Right renal cortex interstitium (tissue), 3 donors: Measurements from ENCODE around the gene AGAP1. TPM values are rescaled to one million over a fixed set of nuclear protein-coding genes. Genes with fewer than 3 reads are reported as not detected.

Source experiments
- DNase-seq, 3 donors: peaks; one replicate each; pipeline ENCODE4 v3.0.0-alpha.2; 2013; ENCODE audit warnings: low read depth in 3 of 3, low spot score in 2 of 3
- polyA plus RNA-seq, 3 donors: library from polyadenylated mRNA; unstranded; fragments of 120-200 nt; gene quantifications; one replicate each; pipeline ENCODE4 v1.2.1, GENCODE V29; 2013; ENCODE audit not compliant: insufficient read length in 3 of 3

The AGAP1 gene
- polyA plus RNA-seq, 3 donors, result 18.0 to 22.6 (median 21.2) TPM

DNA sequence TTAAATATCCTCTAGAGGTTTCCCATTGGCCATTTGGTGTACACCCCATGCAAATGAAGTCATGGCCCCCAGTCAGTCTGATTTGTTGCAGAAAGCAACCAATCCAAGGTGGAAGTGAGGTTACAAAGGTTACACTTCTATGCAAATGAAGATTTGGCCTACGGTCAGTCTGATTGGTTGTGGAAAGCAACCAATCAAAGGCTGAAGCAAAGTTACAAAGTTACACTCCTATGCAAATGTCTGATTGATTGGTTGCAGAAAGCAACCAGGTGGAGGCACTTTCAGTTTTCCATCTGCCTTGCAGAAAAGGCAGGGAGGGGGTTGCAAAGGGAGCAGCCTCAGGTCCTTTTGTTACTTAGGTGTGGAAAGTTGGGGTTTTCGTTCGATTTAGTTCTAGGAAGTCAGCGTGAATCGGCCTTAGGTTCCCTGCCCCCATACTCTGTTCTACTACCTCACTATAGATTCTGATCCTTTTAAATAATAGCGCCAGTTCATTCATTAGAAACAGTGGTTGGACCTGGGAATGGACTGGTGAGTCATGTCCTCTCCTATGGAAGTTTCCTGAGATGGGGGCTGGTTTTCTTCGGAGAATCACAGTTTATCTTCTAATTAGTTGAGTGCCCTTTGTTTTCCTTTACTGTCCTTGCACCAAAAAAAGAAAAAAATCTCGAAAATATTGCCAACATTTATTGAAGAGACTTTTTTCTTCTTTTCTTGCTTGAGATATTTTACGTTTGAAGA is 279.5 kb downstream of the AGAP1 start:
- no peak for DNase-seq

DNA sequence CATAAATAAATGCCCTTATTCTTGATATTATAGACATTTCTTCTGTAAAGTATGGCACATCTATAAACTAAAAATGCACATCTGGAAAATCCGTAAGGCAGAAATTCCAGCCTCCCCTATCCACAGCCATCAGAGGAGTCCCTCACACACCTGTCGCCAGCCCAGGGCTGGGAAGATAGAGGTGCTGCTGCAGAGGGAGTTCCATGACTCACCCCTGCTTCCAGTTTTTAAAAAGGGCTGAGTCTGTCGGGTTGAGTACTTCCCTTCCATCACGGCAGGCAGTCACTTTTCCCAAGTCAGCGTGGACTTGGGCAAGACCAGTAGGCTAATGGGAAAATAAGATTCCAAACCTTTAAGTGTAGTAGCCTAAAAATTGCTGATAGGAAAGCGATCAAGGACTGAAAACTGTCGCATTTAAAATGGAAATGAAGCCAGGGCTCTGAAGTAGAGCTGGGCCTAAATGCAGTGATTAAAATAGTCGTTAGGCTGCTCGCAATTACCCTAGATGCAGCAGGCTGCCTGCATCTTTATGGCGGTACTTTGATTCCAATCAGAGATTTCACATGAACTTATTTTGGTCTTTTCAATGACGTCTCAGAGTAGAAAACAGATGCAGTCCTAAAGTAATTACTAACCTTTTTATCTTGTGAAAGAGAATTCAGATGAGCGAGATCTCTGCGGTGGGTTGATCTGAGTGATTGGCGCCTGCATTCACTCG is 280.5 kb downstream of the AGAP1 start:
- no peak for DNase-seq

DNA sequence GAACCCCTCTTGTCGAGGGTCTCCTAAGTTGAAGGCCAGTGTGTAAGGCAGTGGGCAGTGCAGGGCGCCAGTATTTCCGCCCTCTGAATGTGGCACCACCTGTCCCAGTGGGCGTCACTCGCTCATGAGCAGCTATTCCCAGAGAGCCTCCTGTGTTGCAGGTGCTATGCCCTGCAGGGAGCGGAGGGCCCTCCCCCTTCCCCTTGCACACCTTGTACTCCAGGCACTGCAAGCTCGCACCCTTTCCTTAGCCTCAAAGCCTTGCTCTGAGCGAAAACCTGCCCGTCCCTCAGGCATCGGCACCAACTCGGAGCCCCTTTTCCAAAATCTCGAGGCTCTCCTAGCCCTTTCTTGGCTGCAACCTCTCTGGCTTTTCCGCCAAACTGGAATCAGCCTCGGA is 282.7 kb downstream of the AGAP1 start:
- DNase-seq, result no peak

DNA sequence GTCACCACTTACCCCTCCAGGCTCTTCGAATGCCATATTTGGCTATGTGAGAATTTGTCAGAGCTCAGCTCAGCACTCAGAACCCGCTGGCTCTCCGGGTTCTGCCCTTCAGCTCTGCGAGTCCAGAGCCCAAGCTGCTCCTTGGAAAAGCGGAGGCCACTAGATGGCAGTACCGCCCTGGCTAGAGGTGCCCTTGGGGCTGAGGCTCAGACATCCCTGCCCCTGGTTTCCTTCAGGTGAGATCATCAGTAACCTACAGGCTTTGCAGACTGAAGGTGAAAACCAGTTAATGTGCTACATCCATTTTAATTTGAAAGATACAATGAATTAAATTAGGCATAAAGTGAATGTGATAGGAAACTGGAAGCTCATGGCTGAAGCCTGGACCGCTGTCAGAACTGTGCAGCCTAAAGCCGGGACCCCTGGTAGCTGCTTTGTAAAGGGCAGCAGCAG is 285.6 kb downstream of the AGAP1 start:
- peak in 2 of 3 donors; percentile 65 to 73 for DNase-seq

DNA sequence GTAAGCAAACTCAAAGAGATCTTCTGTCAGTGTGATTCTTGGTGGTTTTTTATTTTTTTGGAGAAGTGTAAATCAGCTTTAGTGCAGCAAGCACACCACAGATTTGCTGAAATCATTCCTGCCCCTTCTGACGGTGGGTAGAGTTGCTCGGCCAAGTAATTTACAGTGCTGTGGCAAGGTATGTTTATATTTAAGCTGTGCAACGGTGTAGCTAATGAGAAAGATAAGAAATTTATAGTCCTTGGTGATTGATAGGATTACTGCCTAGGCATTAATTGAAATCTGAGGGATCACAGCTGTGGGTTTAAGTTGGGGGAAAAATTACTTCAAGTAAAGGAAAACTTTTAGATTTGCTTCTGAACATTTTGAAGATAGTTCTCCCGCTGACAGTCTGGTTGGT is 286.6 kb downstream of the AGAP1 start:
- DNase-seq, result peak in 2 of 3 donors; percentile 42 to 48

DNA sequence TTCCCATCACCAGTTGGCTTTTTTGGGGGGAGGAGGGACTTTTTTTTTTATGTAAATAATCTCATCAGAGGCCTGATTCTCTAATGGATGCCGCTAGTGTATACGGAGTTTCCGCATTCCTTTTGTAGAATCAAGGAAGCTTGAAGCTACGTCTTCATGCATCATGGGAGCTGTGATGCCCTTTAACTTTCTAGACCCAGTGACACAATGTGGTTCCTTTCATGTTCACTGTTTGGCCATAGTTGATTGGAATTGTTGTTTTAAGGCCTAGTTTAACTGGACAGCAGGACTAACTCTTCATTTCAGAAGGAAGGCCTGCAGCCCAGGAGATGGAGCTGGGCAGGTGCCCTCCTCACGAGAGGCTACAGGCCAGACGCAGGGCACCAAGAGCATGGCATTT is 287.9 kb downstream of the AGAP1 start:
- DNase-seq, result no peak

DNA sequence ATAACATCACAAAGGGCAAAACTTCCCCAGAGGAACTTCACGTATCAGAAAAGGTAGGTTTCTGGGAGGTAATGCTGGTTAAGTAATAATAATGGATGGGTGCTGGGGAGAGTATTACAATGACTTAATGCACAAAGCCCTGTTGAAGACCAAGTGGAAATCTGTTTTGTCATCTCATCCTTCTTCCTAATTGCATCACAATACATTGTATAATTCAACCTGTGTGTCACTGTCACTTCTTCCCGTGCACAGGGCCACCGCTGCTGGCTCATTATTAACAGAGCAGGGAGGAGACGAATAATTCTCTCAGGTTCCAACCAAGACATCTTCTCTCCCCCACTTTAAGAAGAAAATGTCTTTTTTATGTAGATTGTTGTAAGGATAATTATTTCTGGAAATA is 290.9 kb downstream of the AGAP1 start:
- no peak for DNase-seq

DNA sequence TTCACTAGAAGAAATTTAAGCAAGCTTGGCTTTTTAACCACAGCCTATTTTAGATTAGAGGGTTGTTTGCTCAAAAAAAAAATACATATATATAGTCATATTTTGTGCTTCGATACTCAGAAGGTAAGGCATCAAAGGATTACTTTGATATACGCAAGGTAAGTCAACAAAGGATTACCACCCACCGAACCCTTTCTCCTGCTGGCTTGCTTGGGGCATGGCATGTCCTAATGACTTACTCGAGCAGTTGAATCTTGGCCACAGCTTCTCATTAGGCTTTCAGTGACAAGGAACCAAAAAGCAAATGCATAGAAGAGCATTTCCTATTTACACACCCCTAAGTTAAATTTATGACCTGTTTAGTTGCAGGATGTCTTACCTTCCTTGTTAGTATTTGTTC is 295.7 kb downstream of the AGAP1 start:
- no peak for DNase-seq

DNA sequence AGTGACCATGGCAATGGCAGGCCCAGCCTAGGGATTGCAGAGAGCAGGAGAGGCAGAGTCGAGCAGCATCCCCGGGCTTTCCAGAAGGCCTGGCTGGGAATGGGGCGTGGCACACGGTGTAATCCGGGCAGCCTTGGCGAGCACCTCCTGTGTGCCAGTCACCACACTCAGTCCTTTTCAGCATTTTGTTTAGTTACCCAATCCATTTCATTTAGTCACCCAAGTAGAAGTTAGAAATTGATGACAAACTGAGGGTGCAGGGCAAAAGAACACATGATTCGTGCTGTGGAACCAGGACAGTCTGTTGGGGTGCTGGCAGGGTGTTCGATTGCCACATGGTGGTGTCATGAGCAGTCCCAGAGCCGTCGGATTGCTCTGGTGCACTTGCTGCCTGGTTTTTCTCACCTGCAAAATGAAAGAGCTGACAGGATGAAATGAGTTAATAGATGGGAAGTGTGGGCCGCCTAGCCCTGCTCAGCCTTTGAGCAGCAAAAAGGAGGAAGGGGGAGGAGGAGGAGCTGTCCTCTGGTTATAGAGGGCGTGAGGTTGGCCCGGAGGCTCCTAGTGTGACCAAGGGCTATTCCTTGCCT is 299.4 kb downstream of the AGAP1 start:
- DNase-seq, result no peak

DNA sequence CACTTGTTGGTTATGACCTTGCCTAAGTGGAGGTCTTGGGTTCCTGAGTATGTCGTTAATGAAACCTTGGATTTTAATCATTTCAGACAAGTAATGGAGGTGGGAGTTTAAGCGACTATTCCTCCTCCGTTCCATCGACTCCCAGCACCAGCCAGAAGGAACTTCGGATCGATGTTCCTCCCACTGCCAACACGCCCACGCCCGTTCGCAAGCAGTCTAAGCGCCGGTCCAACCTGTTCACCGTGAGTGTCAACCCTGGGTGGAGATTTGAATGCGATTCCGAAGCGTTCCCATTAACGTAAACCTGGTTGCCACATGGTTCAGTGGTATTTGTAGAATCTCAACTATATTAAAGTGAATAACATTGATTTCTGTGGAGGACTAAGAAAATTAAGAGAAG is 305.4 kb downstream of the AGAP1 start:
- no peak for DNase-seq

DNA sequence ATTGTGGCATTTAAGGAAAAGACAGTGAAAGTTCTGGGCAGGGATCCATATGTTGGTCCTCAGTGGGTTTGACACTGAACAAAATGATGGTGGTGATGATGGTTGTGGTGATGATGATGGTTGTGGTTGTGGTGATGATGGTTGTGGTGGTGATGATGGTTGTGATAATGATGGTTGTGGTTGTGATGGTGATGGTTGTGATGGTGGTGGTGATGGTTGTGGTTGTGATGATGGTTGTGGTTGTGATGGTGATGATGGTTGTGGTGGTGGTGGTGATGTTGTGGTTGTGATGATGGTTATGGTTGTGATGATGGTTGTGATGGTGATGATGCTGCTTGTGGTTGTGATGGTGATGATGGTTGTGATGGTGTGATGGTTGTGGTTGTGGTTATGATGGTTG is 308.7 kb downstream of the AGAP1 start:
- DNase-seq, result no peak

DNA sequence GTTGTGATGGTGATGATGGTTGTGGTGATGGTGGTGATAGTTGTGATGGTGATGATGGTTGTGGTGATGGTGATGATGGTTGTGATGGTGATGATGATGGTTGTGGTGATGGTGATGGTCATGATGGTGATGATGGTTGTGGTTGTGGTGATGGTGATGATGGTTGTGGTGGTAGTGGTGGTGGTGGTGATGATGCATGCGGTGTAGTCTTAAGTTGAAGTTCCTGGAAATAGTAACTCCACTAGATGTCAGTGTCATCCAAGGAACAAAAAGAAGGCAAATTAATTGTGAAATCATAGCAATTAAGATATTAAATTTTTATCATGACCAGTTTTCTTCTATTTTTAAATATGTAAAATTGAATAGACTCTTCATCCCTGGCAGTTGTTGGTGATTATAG is 309.2 kb downstream of the AGAP1 start:
- no peak for DNase-seq

DNA sequence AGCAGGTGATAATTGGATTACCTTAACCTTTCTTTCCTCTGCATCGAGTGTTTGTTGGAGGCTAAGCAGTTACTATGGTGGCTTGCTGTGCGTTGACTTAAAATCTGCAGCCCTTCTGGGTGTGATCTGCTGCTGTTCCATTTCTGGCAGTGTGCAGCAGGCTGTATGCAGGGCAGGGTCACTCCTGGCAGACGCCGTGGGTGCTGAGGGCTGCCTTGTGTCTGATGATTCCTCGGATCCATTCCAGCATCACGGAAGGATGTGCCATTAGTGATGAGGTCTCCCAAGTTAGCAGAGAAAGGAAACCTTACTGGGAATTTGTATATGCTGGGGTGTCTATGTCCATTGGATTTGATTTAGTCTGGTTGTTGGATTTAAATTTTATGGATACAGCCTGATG is 310.8 kb downstream of the AGAP1 start:
- DNase-seq, result no peak

DNA sequence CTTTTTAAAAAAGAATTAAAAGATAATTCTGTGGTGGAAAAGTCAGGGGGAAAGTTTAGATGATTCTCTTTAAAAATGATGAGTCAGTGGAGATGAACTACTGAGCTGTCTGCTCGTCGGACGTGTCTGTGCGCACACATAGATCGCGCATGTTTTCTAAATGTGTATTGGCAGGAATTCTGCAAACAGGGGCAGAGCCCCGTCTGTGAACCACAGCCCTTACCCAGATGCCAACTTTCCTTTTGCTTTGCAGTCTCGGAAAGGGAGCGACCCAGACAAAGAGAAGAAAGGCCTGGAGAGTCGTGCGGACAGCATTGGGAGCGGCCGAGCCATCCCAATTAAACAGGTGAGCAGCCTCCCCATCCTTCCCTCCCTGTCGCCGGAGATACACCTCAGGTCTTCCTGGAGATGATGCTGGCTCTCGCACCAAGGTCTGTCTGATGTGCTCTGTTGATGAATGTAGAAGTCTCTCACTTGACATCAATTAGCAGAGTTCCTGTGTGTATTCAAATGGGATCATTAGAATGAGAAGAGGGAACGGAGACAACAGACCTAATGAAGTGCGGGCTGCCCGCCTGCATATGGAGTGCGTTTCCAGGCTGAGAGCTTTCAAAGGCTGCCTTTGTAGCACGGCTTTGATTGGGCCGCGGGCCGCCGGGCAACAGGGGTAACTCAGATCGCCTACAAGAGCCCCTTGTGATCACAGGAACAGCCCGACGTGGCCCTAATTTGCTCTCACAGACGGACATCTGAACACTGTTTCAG is 313.3 kb downstream of the AGAP1 start:
- DNase-seq, result no peak

DNA sequence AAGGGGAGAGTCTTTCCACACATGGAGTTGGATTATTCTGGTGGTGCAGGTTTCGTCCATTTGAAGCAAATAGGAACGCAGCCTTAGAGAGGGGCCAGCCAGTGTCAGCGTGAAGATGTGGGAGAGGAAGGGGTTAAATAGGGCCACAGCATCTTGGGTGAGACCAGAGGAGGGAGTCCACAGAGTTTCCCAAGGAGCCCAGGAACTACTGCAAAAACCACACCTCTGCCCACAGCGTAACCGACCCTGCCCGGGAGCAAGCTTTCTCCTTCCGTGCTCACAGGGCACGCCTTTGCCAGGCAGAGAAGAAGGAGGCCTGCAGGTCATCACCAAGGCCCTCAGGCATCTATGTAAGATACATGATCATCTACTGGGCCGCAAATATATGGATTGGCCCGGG is 314.5 kb downstream of the AGAP1 start:
- no peak for DNase-seq

DNA sequence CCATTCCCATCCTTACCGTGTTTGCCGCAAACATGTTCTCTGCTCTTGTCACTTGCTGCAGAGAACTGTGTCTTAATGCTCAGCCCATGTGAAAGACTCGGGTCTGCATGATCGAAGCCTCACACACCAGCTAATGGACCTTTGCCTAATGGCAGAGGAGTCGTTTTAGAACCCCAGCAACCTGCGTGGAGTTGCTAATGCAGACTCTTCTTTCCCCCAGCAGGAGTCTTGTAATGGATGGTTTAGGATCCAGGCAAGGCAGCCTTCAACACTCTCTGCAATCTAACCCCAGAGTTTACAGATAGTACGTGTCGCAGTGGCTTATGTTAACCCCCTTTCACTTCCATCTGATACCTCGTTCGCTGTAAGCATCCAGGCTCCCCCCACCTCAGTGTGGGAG is 316.4 kb downstream of the AGAP1 start:
- no peak for DNase-seq

DNA sequence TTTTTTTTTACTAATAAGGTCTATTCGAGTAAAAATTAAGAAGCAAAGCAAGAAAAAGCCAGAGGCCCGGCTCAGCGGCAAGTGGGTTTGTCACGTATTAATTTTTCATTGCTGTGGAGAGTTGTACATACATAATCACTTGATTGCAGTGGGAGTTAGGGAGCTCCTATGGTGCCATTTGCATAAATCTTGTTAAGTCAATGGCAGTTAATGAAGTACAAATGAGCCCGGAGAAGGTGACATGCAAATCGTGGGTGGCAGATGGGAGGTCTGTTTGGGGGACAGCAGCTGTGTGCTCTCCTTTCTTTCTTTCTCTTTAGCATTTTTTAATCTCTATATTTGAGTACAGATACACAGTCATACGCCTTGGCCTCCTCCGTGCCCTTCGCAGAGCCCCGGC is 317.0 kb downstream of the AGAP1 start:
- no peak for DNase-seq

DNA sequence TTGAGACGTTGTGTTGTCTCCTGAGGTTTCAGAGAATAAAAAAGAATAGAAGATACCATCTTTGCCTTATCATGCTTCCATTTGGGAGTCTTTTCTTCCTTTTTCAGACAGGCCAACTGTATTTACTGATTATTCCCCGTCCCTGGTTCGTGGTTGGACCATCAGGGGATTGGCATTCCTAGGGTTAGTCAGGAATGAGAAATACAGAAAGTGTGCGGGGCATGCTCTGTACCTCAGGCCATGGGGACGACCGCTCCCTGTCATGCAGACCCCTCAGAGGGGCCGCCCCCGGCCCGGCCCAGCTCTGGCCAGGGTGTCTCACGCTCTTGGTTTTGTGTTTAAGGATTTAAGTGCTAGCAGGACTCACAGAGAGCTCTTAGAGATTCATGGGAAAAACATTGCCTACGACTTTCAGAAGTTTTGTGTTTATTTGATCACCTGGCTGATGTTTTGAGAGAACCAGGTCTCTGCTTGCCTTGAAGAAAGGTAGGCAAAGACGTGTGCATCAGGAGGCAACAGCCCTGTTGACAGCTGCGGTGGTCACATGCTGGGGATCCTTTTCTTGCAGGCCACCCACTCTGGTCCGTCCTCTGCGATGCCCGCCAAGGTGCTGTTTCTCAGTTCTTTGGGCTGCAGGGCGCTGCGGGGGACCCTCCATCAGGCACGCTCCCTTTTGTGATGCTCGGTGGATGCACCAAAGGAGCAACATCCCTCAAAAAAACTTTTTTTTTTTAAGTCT is 317.8 kb downstream of the AGAP1 start:
- DNase-seq, result no peak

DNA sequence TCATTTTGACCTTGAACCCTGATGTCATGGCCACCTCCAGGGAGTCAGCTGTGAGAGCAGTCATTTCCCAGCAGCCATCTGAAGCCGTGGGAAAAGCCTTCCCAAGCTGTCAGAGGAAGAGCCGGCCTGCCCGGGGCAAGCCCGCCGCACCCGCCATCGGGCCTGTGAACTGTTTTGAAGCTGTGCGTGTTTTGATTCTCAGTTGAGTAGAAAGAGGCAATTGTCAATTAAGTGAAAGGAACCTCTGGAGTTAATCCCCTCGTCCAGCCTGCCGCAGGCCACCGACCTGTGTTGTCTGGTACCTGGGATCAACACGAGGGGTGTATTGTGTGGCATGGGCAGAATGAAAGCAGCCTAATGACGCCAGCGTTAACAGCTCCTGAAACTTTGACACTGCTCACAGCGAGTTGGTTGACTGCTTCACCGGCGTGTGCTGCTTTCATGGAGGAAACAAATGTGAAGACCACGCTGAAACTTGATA is 318.4 kb downstream of the AGAP1 start:
- DNase-seq, result no peak

DNA sequence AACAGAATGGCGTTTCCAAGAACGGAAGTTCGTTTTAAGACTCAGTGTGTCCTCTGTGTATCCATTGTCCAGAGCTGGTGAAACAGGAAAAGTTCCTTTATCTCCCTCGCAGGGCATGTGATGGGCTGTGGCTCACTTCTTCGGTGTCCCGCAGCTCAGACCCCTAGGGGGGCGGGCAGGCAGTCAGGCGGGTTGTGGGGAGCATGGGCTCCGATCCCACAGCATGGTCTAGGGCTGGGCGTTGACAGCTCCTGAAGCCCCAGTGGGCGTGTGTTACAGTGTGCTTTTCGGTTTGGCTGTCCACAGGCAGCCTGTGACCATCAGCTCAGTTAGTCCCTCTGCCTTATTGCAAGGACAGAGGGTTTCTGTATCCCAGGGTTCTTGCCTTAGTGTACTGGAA is 319.6 kb downstream of the AGAP1 start:
- no peak for DNase-seq
